A673 (cell line): ENCODE data around the gene FAM161B.

Source experiments
- EZH2 ChIP-seq: fragments of 200-600 bp; sonication (generic); IDR thresholded peaks from 2 replicates; pipeline ENCODE4 v1.6.1; 2017; ENCODE audit warnings: borderline replicate concordance, low read depth, mild to moderate bottlenecking, mixed read lengths, antibody characterized with exemption, low read length; ENCODE audit not compliant: poor library complexity, severe bottlenecking
- TF ChIP-seq, protein P1 (sequence below): fragments of 300-800, 200-600 bp; sonication (generic); conservative IDR thresholded peaks from 2 replicates; pipeline ENCODE4 v1.5.1; 2017; ENCODE audit warnings: low read depth, mild to moderate bottlenecking, antibody characterized with exemption, low read length, moderate library complexity, mixed read lengths

DNA sequence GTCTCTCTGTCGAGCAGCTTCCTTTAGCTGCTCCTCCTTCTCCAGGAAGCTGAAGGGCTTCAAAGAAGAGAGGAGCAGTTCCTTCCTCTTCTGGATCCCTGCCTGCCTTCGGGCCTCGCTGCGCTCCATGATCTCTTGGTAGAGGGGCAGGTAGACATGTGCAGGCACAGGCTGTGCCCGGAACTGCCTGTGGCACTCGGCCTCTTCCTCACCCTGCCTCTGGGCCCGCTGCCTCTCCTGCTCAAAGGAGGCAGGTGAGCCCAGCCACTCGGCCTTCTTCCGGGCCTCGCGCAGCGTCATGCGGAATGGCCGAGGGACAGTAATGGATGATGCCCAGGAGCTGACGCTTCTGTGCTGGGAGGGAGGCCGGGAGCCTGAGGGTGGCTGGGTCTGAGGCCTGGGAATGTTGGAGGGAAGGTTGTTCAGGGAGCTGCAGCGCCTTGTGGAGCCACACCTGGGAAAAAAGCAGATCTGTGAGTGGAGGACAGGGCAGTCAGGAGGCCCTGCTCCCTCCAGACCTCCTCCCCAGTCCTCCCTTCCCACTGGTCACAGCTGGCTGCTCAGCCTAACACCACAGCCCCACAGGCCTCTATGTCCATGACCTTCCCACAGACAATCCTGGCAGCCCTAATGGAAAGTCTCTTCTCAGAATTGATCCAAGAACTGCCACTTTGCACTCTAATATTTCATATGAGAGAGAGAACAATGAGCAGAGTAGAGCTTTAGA is 5.3 kb downstream of the FAM161B start:
- TF ChIP-seq, protein P1, sequence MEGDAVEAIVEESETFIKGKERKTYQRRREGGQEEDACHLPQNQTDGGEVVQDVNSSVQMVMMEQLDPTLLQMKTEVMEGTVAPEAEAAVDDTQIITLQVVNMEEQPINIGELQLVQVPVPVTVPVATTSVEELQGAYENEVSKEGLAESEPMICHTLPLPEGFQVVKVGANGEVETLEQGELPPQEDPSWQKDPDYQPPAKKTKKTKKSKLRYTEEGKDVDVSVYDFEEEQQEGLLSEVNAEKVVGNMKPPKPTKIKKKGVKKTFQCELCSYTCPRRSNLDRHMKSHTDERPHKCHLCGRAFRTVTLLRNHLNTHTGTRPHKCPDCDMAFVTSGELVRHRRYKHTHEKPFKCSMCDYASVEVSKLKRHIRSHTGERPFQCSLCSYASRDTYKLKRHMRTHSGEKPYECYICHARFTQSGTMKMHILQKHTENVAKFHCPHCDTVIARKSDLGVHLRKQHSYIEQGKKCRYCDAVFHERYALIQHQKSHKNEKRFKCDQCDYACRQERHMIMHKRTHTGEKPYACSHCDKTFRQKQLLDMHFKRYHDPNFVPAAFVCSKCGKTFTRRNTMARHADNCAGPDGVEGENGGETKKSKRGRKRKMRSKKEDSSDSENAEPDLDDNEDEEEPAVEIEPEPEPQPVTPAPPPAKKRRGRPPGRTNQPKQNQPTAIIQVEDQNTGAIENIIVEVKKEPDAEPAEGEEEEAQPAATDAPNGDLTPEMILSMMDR: no peak
- TF ChIP-seq EZH2: no peak
